Retinal pigment epithelial cell (primary cell): ENCODE measurements around the gene EML1.

Experiments
- DNase-seq: peaks from one replicate; pipeline ENCODE4 v3.0.0-alpha.2; 2010; ENCODE audit warnings: low read depth
- H3K4me3 ChIP-seq: 2 replicates; pipeline ENCODE4 v1.5.1; 2011; ENCODE audit warnings: mild to moderate bottlenecking, low read length, control low read depth, moderate library complexity
- CTCF ChIP-seq: conservative IDR thresholded peaks from 2 replicates; pipeline ENCODE4 v1.5.1; 2011; ENCODE audit warnings: low read depth, low read length, control low read depth, inconsistent platforms

EML1 gene

GRCh38 chr14:99991331-99991730 is 198.1 kb downstream of the EML1 start:
- no peak overlapping the region for H3K4me3 ChIP-seq
- TF ChIP-seq CTCF, result no peak
- DNase-seq, result no peak
